Measurements from ENCODE around the gene TAS2R20.

DNA sequence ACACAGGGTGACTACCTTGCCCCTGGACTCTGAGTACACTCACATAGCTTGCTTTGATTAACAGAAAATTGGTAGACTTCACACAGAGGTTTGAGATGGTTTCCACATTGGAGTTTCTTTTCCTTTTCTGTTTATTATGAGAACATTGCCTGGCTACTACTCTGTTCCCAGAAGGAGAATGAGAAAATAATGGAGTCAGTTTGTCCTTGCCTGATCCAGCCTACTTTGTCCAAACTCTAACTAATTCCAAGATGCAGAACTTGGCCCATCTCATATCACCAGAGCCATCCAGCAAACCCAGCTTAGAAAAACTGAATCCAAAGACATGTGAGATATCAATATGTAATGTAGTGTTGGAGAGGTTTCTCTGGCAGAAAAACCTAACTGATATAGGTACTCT is 31.8 kb downstream of the TAS2R20 start:
- no peak for TF ChIP-seq POLR2AphosphoS5 (IDR thresholded peaks at IDR 0.05; ENCODE audit: low read depth, low read length)
- no peak for TF ChIP-seq REST (IDR thresholded peaks at IDR 0.05; ENCODE audit: insufficient read depth in 1 of 2, low read depth in 2 of 2, low read length in 2 of 2)
- TF ChIP-seq TAF1 (IDR thresholded peaks at IDR 0.05; ENCODE audit: borderline replicate concordance, insufficient read depth, low read length), result no peak
